HG03045 (cell line): ENCODE results near the gene DAB2.
"Not testable (repeated sequence)": the region's sequence is repeated elsewhere in the genome, so short reads cannot be mapped to it uniquely, and the experiment has no call there.

Experiments
- ATAC-seq: cut with Tn5 transposase; IDR thresholded peaks from one replicate; pipeline ENCODE4 v1.9.1; 2021; ENCODE audit warnings: mild to moderate bottlenecking, moderate library complexity; ENCODE audit not compliant: unreplicated experiment

Gene DAB2

GRCh38 chr5:39422728-39423285, 2.0 kb downstream of the DAB2 start:
- no peak for ATAC-seq

GRCh38 chr5:39422036-39422606, 2.7 kb downstream of the DAB2 start:
- ATAC-seq: no peak

GRCh38 chr5:39420482-39421145, 4.2 kb downstream of the DAB2 start:
- no peak for ATAC-seq

- no peak for ATAC-seq
Measured at GRCh38 chr5:39419796-39420195, 5.0 kb downstream of the DAB2 start.

- no peak for ATAC-seq
Measured at GRCh38 chr5:39417979-39418378, 6.8 kb downstream of the DAB2 start.

DNA sequence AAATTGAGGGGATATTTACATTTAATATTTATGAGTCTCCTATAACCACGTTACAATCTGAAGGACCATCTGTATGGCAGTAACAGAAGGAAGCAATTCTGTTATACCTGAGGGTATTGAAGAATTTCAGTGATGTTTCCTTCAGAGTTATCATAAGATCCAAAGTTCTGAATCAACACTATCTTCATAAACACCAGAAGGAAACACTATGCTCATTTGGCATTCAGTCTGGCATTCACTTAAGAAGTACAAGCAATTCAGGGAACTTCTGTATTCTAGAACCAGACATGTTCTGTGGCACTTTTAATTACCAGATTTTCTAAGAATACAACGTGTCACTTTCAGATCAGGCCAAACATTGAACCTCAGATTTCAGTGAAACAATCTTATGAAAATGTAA, 9.6 kb downstream of the DAB2 start:
- no peak for ATAC-seq

DNA sequence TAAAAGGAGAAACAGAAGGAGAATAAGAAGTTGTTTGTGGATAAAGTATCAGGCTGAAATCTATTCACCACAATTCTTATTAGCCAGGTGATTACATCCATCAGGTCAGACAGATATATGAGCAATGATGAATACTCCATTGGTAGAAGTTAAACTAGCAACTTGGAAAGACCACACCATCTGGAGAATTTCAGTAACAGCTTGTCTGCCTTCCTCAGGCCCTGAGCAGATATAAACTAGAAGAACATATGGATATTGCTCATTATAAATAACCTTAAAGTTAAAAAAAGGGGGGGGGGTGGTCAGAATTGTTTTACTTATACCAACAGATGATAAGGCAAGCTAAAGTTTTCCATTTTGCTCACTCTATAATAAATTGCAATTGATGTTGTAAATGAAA, 10.4 kb downstream of the DAB2 start:
- no peak for ATAC-seq

- ATAC-seq: no peak
Measured at GRCh38 chr5:39413771-39414170, 11.0 kb downstream of the DAB2 start.

DNA sequence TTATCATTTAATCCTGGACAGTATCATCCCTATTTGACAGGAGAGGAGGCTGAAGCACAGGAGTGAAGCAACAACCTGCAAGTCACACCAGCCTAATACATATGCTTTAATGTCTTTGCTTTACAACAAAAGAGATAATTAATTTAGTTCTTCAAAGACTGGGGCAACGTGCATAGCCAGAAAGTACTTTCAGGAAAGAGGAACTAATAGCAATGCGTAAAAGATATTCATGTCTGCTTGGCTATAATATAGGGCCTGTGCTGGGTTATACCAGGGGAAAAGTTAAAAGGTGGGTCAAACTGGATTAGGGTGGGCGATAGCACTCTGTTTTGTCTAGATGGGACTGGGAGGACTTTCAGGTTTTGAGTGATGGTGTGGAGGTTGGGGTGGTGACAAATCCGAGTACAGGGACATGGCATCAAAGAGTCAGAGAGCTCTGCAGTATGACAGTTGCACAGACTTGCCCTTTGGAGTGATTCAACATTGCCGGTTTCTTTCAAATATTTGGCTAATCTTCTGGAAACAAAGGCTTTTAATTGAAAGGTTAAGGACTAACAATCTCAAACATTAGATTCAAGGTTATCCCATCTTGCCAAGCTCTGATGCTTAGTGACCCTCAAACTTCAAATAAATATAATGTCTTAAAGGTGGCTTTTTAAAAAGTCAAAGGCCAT, 11.9 kb downstream of the DAB2 start:
- no peak for ATAC-seq

- no peak for ATAC-seq
Measured at GRCh38 chr5:39411985-39412384, 12.8 kb downstream of the DAB2 start.

GRCh38 chr5:39411061-39411460, 13.7 kb downstream of the DAB2 start:
- no peak for ATAC-seq

DNA sequence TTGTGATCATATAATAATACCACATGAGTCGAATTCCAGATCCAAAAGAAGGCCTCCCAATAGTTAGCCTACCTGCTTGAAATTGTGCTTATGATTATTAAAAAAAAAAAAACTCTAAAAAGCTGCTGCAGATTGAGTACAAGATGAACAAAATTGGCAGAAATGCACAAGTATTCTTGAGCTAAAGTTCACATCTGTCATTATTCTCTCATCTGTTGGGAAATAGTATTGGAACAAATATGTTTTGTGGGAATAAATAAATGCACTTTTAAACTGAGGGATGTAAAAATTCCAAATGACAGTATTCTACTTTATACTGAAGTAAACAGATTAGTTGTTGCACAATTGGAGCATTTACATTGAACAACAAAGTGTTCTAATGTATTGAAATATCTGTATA, 15.7 kb downstream of the DAB2 start:
- no peak for ATAC-seq

GRCh38 chr5:39405083-39405843, 19.5 kb downstream of the DAB2 start:
- no peak for ATAC-seq

DNA sequence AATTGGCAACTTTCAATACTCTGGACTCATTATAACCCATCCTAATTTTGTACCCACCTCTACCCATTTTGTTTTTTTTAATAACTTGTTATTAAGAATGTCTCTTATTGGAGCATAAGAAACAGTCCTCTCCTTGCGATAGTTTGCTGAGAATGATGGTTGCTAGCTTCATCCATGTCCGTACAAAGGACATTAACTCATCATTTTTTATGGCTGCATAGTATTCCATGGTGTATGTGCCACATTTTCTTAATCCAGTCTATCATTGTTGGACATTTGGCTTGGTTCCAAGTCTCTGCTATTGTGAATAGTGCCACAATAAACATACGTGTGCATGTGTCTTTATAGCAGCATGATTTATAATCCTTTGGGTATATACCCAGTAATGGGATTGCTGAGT, 21.0 kb downstream of the DAB2 start:
- ATAC-seq: not testable (repeated sequence)

DNA sequence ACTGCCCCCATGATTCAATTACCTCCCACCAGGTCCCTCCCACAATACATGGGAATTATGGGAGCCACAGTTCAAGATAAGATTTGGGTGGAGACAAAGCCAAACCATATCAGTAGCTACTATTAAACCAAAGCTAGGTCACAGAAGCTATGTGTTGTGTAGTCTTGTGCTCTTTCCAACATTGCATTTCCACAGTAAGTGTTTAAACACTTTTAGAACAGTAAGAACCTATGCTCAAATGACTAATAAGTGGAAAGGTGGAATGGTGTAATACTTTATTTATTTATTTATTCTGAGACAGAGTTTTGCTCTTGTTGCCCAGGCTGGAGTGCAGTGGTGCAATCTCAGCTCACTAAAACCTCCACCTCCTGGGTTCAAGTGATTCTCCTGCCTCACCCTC, 22.6 kb downstream of the DAB2 start:
- not testable (repeated sequence) for ATAC-seq

DNA sequence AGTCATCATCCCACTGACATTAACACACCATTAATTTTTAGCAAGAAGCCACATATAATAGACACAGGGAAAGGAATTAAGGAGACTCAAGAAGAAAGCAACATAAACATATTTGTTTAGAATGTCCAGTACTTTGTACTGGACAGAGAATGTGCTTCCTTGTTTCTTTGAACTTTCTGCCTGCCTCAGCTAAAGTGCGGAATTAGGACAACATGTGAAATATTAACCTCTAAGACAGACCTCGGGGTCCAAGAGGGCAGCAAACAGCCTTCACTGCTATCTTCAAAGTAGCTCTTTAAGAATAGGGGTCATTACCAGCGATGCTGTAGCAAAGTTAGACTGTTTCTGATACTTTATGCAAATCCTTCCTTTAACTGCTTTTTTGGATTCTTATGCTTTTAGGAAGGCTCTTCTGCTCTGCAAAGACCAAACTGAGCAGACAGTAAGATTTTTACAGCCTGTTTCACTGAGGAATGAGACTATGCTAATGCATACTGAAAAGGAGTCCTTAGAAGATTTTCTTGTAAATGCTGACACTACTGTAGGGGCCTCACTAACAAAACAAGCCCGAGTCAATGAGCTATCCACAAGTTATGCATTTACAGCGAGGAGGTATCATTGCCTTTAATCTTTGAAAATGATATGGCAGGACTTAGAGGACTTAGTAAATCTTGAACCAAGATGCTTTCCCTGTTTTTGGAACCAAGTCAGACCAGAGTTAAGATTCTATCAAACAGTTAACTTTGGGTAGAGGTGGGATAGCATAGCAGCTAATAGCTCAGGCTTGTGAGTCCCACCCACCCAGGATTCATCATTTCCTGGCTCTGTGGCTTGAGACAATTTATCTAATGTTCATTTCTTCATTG, 23.8 kb downstream of the DAB2 start:
- no peak for ATAC-seq

DNA sequence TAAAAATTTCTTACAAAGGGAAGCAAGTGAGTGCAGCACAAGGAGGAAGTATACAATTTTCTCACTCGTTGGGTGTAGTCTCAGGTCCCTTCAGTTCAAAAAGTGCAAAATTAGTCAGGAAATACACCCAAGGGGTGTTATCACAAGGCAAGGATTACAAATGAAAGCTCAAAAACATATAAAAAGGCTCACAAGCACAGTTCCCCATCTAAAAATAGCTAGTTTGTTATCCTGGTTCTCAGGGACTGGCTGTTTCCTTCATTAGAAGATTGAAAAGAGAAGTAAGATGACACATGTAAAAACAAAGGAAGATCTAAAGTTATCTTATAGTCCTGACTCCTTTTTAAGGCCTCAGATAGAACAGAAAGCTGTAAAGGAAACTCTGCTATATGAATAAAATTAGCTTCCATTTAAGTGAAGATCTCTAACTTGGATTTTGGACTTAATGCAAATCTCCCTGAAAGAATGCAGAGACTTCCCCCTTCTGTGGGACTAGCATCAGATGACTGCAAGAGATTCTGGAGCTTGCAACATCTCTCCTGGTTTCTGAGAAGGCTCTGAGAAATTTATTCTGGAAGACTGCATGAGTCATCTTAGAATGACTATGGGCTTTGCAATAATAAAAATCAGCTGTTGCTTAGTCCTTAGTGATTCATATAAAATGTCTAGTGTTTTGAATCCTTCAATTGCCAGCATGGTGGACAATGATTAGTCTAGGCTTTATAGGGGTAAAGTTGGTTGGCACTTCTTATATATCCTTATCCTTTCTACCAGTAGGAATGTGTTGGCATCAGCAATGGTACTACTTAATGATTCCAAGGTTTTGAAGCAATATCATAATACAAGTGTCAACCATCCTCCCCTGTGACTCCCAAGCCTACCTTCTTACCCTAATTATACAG, 25.4 kb downstream of the DAB2 start:
- no peak for ATAC-seq

DNA sequence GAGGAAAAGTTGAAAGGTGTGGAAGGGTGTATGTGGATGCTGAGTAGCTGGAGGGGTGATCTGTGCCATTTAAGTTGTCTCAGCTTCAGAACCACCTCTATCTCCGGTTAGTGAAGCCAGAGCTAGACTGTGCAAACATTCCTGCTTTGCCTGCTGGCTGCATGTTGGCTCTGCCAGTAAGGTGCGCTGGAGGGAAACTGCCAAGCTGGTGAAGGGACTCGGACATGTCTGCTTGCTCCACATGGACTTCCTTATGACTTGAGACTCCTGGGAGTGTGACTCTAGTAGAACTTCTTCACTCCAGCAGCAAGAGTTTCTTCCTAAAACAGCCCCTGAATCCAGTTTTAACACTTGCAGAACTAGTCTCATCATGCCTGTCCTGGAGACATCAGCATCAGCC, 27.9 kb downstream of the DAB2 start:
- ATAC-seq: no peak

- ATAC-seq: no peak
Measured at GRCh38 chr5:39395521-39395920, 29.3 kb downstream of the DAB2 start.
